Sigmoid colon (tissue), 7 donors: ENCODE data around the gene DOK6. TPM values are rescaled to one million over a fixed set of nuclear protein-coding genes. Genes with fewer than 3 reads are reported as not detected.

ENCODE experiments used
- DNase-seq: peaks from one replicate; pipeline ENCODE4 v3.0.0-alpha.2; 2019
- H3K27ac ChIP-seq, 4 donors: fragments of 200-600 bp; sonication (generic); one replicate each; pipeline ENCODE4 v1.5.1; 2016 to 2019; ENCODE audit warnings: mild to moderate bottlenecking in 1 of 4
- H3K27me3 ChIP-seq, 3 donors: fragments of 200-600 bp; sonication (generic); one replicate each; pipeline ENCODE4 v1.5.1; 2019; ENCODE audit warnings: mild to moderate bottlenecking in 1 of 3
- H3K36me3 ChIP-seq, 4 donors: fragments of 200-600 bp; sonication (generic); one replicate each; pipeline ENCODE4 v1.5.1; 2016 to 2019
- H3K4me1 ChIP-seq, 4 donors: fragments of 200-600 bp; sonication (generic); one replicate each; pipeline ENCODE4 v1.5.1; 2017 to 2019
- H3K4me3 ChIP-seq, 4 donors: fragments of 200-600 bp; sonication (generic); one replicate each; pipeline ENCODE4 v1.5.1; 2017 to 2019; ENCODE audit warnings: mild to moderate bottlenecking in 2 of 4, moderate library complexity in 1 of 4
- H3K9me3 ChIP-seq, 4 donors: fragments of 200-600 bp in 3 of 4; sonication (generic) in 3 of 4; one replicate each; pipeline versions ENCODE4 v1.5.1 to v1.6.1; 2013 to 2019
- CTCF ChIP-seq, 4 experiments: fragments of 450-650 bp in 3 of 4; fragments of 200-600 bp in 1 of 4; IDR thresholded peaks; one replicate each; pipeline ENCODE4 v1.5.1; 2016 to 2019; ENCODE audit warnings: antibody characterized with exemption in 4 of 4, mild to moderate bottlenecking in 3 of 4, moderate library complexity in 2 of 4
- EP300 ChIP-seq, 4 donors: sonication (generic); formaldehyde crosslinking; IDR thresholded peaks; one replicate each; pipeline ENCODE4 v1.6.1; 2017; ENCODE audit warnings: antibody characterized with exemption in 4 of 4
- POLR2A ChIP-seq, 2 donors: fragments of 450-650 bp; IDR thresholded peaks; one replicate each; pipeline ENCODE4 v1.6.1; 2016; ENCODE audit warnings: antibody characterized with exemption in 2 of 2, mild to moderate bottlenecking in 2 of 2, moderate library complexity in 2 of 2
- POLR2AphosphoS5 ChIP-seq, 4 donors: sonication (generic); formaldehyde crosslinking; IDR thresholded peaks; one replicate each; pipeline ENCODE4 v1.6.1; 2017; ENCODE audit warnings: antibody characterized with exemption in 4 of 4
- WGBS, 2 donors: extraction: QIAGEN DNeasy Blood & Tissue Kit; methylation state at CpG; one replicate each; pipeline ENCODE4 v1.1.7; 2013; 5-methylcytosine and 5-hydroxymethylcytosine counted together
- intact Hi-C: fragments of 100-400 bp; cut with DNase I; formaldehyde crosslinking; loops from one replicate; pipeline ENCODE4 v1.15.1; 2023
- polyA plus RNA-seq, 3 donors: library from polyadenylated mRNA; stranded (reverse); fragments of 200-250 nt; gene quantifications; one replicate each; pipeline ENCODE4 v1.2.3, GENCODE V29; 2013
- total RNA-seq, 4 donors: library from RNA; depleted of rRNA; stranded (reverse); fragments of >200 nt; gene quantifications; one replicate each; pipeline ENCODE4 v1.1.0, GENCODE V29; 2016
- donor health status: healthy with polysubstance abuse.
- donor health status: Bipolar disorder and iron deficiency.
- donor health status: healthy.

The DOK6 gene
- total and polyA plus RNA-seq, 7 donors = under 0.01 to 1.9 (median 0.95) TPM

GRCh38 chr18:69844656-69845055, 444.0 kb downstream of the DOK6 start:
- intact Hi-C loops = no loop called here
- Histone ChIP-seq H3K4me1 (peaks cover 0 to 23% (median 11%) of the 10 kb centered on the region in 4 donors), H3K4me3 (no peak overlapping the region), H3K27me3 (no peaks in the 10 kb centered on the region), H3K9me3 (no peaks in the 10 kb centered on the region), H3K27ac (no peak overlapping the region), H3K36me3 (no peaks in the 10 kb centered on the region)
- DNase-seq = no peak
- WGBS, 2 donors = 55 to 85% methylated on average over 2 of the region's 2 CpGs
- TF ChIP-seq POLR2AphosphoS5 (IDR thresholded peaks at IDR 0.05) (no peak), EP300 (IDR thresholded peaks at IDR 0.05) (no peak), POLR2A (IDR thresholded peaks at IDR 0.05) (no peak), CTCF (IDR thresholded peaks at IDR 0.05) (no peak)

DNA sequence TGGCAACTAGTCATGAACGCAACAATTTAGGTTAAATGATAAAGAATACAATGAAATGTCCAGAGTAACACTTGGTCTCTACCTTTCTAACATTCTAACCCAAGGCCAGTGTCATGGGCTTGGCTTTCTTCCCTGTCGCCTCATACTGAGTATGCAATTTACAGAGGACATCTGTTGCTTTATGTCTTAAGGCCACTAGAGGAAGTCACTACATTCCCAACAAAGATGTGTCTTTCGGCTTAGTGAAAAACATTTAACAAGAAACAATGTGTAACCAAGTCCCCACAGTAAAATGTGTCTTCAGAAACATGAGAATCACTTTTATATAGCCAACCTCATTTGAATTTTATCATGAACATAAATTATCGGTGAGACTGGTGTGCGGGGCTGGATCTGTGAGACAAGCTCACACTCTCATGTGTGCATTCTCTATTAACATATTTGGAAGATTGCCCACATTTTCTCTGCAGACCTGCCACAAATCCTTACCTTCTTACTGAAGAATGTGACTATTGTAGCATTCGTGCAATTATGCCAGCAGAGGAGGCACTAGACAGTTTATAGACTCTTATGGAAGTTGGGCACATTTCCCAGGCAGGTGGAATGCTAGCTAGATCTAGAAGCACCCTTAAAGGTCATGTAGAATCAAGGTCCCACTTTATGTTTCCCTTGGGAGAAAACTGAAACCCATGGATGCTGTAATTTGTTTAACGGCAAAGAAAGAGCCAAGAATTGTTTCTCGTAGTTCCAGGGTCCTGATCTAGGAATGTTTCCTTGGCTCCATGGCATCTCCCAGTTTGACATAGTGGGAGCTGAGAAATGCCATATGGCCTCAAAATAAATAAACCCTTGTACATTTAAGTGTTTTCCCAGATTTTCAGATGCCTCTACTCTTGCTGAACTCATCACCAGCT, 445.2 kb downstream of the DOK6 start:
- 23 to 63% methylated on average over 8 of the region's 8 CpGs for WGBS, 2 donors
- no peak overlapping the region for H3K4me3 ChIP-seq
- H3K27me3 ChIP-seq = no peaks in the 10 kb centered on the region
- H3K36me3 ChIP-seq = no peaks in the 10 kb centered on the region
- H3K4me1 ChIP-seq = peaks cover 0 to 23% (median 11%) of the 10 kb centered on the region in 4 donors
- peak overlapping the region in 2 of 4 donors; percentile 37 to 54 for H3K27ac ChIP-seq
- no peaks in the 10 kb centered on the region for H3K9me3 ChIP-seq
- intact Hi-C loops = no loop called here
- TF ChIP-seq CTCF (IDR thresholded peaks at IDR 0.05) (no peak), POLR2AphosphoS5 (IDR thresholded peaks at IDR 0.05) (peak in 2 of 4 donors; percentile 35 to 53)
- no peak for DNase-seq

- 63 to 77% methylated on average over 4 of the region's 4 CpGs for WGBS, 2 donors
- Histone ChIP-seq H3K9me3 (no peaks in the 10 kb centered on the region), H3K27me3 (no peaks in the 10 kb centered on the region), H3K27ac (no peak overlapping the region), H3K36me3 (no peaks in the 10 kb centered on the region), H3K4me3 (no peak overlapping the region), H3K4me1 (no peaks in the 10 kb centered on the region)
- no peak for TF ChIP-seq EP300 (IDR thresholded peaks at IDR 0.05)
- TF ChIP-seq POLR2AphosphoS5 (IDR thresholded peaks at IDR 0.05) = no peak
- TF ChIP-seq CTCF (IDR thresholded peaks at IDR 0.05) = no peak
- TF ChIP-seq POLR2A (IDR thresholded peaks at IDR 0.05) = no peak
- intact Hi-C loops = no loop called here
- DNase-seq = no peak
Measured at GRCh38 chr18:69853051-69853450, 452.4 kb downstream of the DOK6 start.

DNA sequence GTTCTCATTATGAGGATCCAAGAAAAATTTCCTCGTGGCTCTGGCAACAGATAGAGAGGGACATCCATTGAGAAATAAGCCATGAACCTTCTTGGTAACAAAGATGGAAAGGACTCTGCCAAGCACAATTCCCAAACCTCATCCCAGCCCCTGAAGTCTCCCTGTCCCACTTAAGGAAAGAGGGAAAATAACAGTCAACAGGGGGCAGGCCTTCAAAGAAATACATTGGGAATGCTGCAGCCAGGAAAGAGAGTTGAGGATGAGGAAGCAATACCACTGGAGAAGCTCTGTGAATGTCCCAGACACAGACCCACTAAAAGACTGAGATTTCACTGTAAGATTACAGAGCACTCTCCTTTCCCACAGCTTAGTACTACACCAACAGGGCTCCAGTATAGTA, 453.8 kb downstream of the DOK6 start:
- WGBS, 2 donors = 90 to 92% methylated on average over 1 of the region's 1 CpG
- TF ChIP-seq POLR2AphosphoS5 (IDR thresholded peaks at IDR 0.05) (no peak), POLR2A (IDR thresholded peaks at IDR 0.05) (no peak), CTCF (IDR thresholded peaks at IDR 0.05) (no peak), EP300 (IDR thresholded peaks at IDR 0.05) (no peak)
- Histone ChIP-seq H3K9me3 (no peaks in the 10 kb centered on the region), H3K36me3 (no peaks in the 10 kb centered on the region), H3K27ac (no peak overlapping the region), H3K4me1 (no peaks in the 10 kb centered on the region), H3K4me3 (no peak overlapping the region), H3K27me3 (no peaks in the 10 kb centered on the region)
- no peak for DNase-seq
- intact Hi-C loops = no loop called here
